H1 (cell line): ENCODE measurements around the gene SCUBE2. TPM values are rescaled to one million over a fixed set of nuclear protein-coding genes. Genes with fewer than 3 reads are reported as not detected.

ENCODE experiments used
- JUN ChIP-seq: IDR thresholded peaks from 2 replicates; pipeline ENCODE4 v1.6.1; 2011; ENCODE audit warnings: low read depth, mild to moderate bottlenecking, improper control_type of control experiment, low read length
- NANOG ChIP-seq: IDR thresholded peaks from 2 replicates; pipeline ENCODE4 v1.6.1; 2011; ENCODE audit warnings: low read length, low read depth, mild to moderate bottlenecking, inconsistent platforms; ENCODE audit not compliant: insufficient read depth, poor library complexity, severe bottlenecking
- PHF8 ChIP-seq: fragments of 200-600 bp; sonication (generic); conservative IDR thresholded peaks from 2 replicates; pipeline ENCODE4 v1.7.1; 2012; ENCODE audit warnings: low read depth, mild to moderate bottlenecking, inconsistent platforms, low read length, moderate library complexity
- SIRT6 ChIP-seq: IDR thresholded peaks from one replicate; pipeline ENCODE4 v1.7.1; 2012; ENCODE audit warnings: low read length, inconsistent platforms
- YY1 ChIP-seq: IDR thresholded peaks from 2 replicates; pipeline ENCODE4 v1.6.1; 2011; ENCODE audit warnings: low read depth, mild to moderate bottlenecking, low read length
- polyA plus RNA-seq, 7 experiments: library from polyadenylated mRNA; depleted of rRNA in 3 of 7; stranded (reverse) in 5 of 7; unstranded in 2 of 7; fragments of >200 nt in 5 of 7; fragments of 200-250 nt in 2 of 7; gene quantifications; 1 replicate in 5 of 7; 2 replicates in 1 of 7; 4 replicates in 1 of 7; pipeline versions ENCODE4 v1.2.1 to v1.2.3, GENCODE V29; 2011 to 2013; ENCODE audit warnings: missing spikeins in 2 of 7, mixed read lengths in 2 of 7
- total RNA-seq: library from RNA; stranded (reverse); fragmentation: NEBNext Ultra II Directional; extraction: Animal tissue kit (Norgen Biotek cat#: 25700); gene quantifications from 2 replicates; pipeline ENCODE4 v1.2.1, GENCODE V29; 2021

Gene SCUBE2
- total and polyA plus RNA-seq, 2 of the 8 experiments (the other 6 are each of a cell fraction or from before 2014, with no cell fraction given): 0.29 to 1.2 TPM

DNA sequence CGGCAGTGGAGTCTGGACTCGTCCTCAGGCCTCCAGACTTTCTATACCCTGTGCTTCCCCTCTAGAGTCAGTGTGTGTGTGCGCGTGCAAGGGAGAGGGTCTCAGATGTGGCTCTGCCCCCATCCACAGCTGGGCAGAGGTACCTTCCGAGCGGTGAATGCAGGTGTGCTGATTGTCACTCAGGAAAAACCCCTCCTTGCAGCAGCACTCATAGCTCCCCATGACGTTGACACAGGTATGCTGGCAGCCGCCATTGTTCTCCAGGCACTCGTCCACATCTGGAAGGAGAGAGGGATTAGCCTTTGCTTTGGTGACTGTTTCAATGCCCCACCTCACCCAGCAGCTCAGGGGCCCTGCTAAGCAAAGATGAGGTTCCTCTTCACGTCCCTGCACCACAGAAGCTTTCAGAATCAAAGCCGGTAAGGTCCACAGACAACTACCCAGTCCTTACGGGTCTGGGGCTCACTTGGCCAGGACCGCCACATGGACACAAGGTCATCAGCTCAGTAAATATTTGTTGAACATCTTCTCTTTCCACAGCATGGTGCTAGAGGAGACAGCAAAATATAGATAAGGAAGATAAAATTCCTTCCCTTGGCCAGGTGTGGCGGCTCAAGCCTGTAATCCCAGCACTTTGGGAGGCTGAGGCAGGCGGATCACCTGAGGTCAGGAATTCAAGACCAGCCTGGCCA, 16.9 kb downstream of the SCUBE2 start (continued):
- no peak for TF ChIP-seq PHF8
- no peak for TF ChIP-seq JUN
- no peak for TF ChIP-seq YY1
- TF ChIP-seq NANOG: no peak
- TF ChIP-seq SIRT6: no peak
